ENCODE results near the gene DEXI.
"Not testable (repeated sequence)": the region's sequence is repeated elsewhere in the genome, so short reads cannot be mapped to it uniquely, and the experiment has no call there.

Gene DEXI

DNA sequence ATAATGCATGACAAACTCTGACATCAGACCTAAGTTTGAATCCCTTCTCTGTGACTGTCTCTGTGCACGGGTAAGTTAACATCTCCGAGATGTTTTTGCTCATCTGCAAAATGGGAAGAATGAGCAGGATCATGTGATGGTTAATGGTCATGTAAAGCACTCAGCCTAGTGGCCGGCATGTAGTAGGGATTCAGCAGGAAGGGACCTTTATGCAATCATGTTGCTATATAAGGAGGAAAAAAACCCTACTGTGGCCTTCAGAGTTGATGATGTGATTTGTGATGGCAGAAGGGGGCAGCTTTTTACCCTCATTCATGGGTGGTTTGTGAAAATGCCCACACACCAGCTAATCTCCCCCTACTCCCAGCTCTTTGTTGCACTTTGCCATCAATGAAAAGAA, 26.2 kb upstream of the DEXI start:
- no peak for DNase-seq (ENCODE audit: low spot score)

GRCh38 chr16:10967986-10968385, 25.7 kb upstream of the DEXI start:
- no peak for DNase-seq (ENCODE audit: low spot score)

DNA sequence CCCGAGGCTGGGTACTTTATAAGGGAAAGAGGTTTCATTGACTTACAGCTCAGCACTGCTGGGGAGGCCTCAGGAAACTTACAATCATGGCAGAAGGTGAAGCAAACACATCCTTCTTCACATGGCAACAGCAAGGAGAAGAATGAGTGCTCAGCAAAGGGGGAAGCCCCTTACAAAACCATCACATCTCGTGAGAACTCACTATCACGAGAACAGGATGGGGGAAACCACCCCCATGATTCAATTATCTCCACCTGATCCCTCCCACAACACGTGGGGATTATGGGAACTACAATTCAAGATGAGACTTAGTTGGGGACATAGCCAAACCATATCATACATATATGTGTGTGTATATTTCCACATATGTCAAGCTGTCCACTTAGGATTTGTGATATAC, 24.3 kb upstream of the DEXI start:
- DNase-seq (ENCODE audit: low spot score): not testable (repeated sequence)

DNA sequence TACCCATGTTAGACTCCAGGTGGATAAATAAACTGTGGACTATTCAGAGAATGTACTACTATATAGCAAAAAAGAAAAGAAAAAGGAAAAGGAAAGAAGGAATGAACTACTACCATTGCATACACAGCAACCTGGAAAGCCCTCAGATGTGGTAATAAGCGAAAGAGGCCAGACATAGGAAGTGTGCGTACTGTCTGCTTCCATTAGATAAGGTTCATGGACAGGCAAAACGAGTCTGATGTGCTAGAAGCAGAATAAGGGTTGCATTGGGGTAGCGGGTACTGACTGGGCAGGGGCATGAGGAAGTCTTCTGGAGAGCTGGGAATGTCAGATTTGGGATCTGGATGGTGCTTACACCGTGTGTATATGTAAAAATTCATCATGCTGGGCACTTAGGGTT, 23.9 kb upstream of the DEXI start:
- no peak for DNase-seq (ENCODE audit: low spot score)

DNA sequence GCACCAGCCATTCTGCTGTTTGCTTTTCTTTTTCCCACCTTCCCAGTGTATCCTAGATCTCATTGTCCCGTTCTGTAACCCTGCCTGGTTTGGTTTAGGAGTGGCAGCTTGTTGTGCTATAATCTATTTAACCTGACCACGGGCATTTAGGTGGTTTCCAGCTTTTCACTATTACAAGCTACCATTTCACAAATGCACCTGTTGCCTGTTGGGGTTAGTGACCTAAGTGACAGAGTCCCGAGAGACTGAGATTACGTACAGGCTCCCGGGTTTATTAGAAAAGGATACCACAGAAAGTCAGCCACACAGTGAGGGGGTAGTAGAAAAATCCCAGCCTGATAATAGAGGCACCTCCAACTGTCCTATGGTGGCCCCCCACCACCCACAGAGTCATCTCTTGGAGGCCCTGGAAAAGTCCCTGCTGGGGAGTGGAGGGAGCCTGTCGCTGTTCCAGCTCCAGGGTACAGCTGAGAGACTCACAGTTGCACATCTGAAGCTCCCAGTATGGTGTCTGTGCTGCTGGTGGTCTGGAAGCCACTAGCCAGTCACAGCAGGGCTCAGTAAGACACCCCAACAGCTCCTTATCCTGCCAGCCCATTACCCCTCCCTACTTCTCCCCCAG, 23.3 kb upstream of the DEXI start:
- DNase-seq (ENCODE audit: low spot score): no peak

GRCh38 chr16:10964891-10965326, 22.6 kb upstream of the DEXI start:
- DNase-seq (ENCODE audit: low spot score): no peak

- peak; percentile 87 for DNase-seq (ENCODE audit: low spot score)
Measured at GRCh38 chr16:10964039-10964890, 22.0 kb upstream of the DEXI start.

GRCh38 chr16:10961231-10961630, 19.0 kb upstream of the DEXI start:
- no peak for DNase-seq (ENCODE audit: low spot score)

GRCh38 chr16:10959161-10959560, 16.9 kb upstream of the DEXI start:
- DNase-seq (ENCODE audit: low spot score): no peak

DNA sequence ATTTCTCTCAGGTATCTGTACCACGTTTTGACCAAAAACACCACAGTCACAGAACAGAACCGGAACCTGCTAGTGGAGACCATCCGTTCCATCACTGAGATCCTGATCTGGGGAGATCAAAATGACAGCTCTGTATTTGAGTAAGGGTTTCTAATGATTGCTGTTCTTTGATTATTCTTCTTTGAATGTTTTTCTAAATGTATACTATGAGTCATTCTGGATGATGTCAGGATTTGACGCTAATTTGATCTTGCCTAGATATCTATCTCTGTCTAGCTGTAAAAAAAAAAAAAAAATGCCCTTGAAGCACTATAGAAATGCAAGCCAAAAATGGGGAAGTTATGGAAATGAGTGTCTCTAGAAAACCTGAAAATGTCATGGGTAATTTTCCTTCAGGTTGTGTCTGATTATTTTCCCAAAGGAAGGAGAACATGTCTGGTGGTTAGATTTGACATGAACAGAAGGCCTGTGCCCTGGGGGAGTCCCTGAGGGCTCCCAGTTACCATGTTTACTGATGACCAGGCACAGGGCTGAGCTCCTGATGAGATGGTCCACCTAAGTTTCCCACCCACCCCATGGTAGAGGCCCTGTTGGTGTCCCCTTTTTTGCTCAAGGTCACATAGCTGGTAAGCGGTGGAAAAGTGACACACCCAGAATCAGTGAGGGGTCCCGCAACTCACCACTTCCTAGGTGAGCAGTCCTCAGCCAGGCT, 15.7 kb upstream of the DEXI start:
- DNase-seq (ENCODE audit: low spot score): no peak

GRCh38 chr16:10954903-10955302, 12.6 kb upstream of the DEXI start:
- no peak for DNase-seq (ENCODE audit: low spot score)

DNA sequence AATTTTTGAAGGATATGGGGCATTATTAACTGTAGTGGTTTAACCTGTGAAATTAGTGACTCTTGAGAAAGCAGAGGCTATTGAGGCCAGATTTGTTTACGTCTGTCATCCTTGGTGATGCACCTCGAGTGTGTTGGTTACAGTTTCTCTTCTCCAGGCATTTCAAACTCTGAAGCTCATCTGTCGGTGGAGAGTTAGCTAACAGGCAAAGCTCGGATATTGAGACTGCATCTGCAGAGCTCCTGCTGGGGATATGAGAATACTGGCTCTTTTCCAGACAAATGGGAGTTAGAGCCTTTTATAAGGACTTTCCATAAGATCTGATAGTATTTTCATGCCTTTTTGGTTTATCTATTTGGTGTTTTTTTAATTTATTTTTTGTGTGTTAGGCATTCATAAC, 8.8 kb upstream of the DEXI start:
- DNase-seq (ENCODE audit: low spot score): no peak

GRCh38 chr16:10950393-10950792, 8.1 kb upstream of the DEXI start:
- DNase-seq (ENCODE audit: low spot score): no peak

GRCh38 chr16:10949424-10949970, 7.2 kb upstream of the DEXI start:
- DNase-seq (ENCODE audit: low spot score): no peak

- DNase-seq (ENCODE audit: low spot score): no peak
Measured at GRCh38 chr16:10947211-10947787, 5.0 kb upstream of the DEXI start.

- no peak for DNase-seq (ENCODE audit: low spot score)
Measured at GRCh38 chr16:10946308-10946707, 4.0 kb upstream of the DEXI start.

DNA sequence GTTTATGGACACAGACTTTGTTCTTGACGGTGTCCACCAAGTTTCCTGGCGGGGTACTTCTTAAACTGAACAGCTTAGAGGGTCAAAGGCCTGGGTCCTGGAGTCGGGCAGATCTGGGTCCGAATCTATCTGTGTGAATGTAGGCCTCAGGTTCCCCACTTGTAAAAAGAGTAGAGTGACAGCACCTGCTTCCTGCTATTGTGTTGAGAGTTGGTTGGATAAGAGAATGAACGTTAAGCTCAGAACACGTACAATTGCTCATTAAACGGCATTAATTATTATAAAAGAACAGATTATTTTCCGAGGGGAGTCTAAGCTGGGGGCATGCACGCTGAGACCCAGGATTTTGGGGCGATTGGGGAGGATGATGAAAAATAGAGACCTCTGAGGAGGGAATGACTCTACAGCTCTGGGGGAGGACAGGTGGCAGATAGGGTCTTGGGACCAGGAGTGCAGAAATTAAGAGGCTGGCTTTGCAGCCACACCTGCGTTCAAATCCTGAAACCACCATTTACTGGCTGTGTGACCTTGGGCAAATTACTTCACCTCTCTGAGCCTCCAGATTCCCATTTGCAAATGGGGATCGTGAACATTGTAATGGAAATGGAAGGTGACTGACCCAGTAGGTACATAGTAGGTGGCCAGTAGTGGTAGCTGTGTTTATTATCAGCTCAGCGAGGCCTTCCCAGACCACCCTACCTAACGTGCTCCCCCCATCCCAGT, 3.0 kb upstream of the DEXI start:
- no peak for DNase-seq (ENCODE audit: low spot score)

- DNase-seq (ENCODE audit: low spot score): peak; percentile 98
Measured at GRCh38 chr16:10944249-10945064, 2.2 kb upstream of the DEXI start, which contains the start of gene CLEC16A. CLEC16A (plus strand) TSS chr16:10944564; CDS start chr16:10944718, 154 bp downstream.

GRCh38 chr16:10943064-10943353, 741 bp upstream of the DEXI start:
- no peak for DNase-seq (ENCODE audit: low spot score)

- not testable (repeated sequence) for DNase-seq (ENCODE audit: low spot score)
Measured at GRCh38 chr16:10941935-10942351, 325 bp downstream of the DEXI start.

Measured in left forelimb (tissue), 1 donor.